ENCODE results near the gene LSS.

The LSS gene

GRCh38 chr21:46265736-46266525 lies 37.4 kb upstream of the LSS start:
- H3K4me3 ChIP-seq (ENCODE audit: low read depth, low read length), result no peak overlapping the region
- no peak for TF ChIP-seq MAX (IDR thresholded peaks at IDR 0.05; ENCODE audit: low read depth, low read length)
- no peak for TF ChIP-seq POLR2A (IDR thresholded peaks at IDR 0.05; ENCODE audit: extremely low read depth, insufficient read length)
- TF ChIP-seq, protein P1, sequence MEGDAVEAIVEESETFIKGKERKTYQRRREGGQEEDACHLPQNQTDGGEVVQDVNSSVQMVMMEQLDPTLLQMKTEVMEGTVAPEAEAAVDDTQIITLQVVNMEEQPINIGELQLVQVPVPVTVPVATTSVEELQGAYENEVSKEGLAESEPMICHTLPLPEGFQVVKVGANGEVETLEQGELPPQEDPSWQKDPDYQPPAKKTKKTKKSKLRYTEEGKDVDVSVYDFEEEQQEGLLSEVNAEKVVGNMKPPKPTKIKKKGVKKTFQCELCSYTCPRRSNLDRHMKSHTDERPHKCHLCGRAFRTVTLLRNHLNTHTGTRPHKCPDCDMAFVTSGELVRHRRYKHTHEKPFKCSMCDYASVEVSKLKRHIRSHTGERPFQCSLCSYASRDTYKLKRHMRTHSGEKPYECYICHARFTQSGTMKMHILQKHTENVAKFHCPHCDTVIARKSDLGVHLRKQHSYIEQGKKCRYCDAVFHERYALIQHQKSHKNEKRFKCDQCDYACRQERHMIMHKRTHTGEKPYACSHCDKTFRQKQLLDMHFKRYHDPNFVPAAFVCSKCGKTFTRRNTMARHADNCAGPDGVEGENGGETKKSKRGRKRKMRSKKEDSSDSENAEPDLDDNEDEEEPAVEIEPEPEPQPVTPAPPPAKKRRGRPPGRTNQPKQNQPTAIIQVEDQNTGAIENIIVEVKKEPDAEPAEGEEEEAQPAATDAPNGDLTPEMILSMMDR (IDR thresholded peaks at IDR 0.05; ENCODE audit: low read depth, low read length), result no peak
- no peak for TF ChIP-seq MYC (IDR thresholded peaks at IDR 0.05; ENCODE audit: low read depth, low read length)
- DNase-seq (ENCODE audit: low read depth), result no peak

DNA sequence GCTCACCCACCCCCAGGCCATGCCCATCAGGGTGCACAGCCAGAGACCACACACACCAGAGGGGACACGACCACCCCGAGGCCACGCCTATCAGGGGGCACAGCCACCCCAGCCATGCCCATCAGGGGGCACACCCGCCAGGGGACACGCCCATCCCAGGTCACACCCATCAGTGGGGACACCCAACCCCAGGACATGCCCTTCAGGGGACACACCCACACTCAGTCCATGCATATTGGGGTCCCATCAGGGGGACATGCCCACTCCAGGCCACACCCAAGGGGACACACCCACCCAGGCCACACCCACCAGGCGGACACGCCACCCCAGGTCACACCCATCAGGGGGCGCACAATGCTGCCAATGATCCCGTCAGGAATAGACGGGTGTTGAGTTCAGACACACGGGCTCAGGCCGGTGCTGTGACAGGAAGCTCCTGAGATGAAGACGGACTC lies 36.1 kb upstream of the LSS start:
- TF ChIP-seq POLR2A (IDR thresholded peaks at IDR 0.05; ENCODE audit: extremely low read depth, insufficient read length), result no peak
- peak; percentile 17 for DNase-seq (ENCODE audit: low read depth)
- no peak overlapping the region for H3K4me3 ChIP-seq (ENCODE audit: low read depth, low read length)

GRCh38 chr21:46264046-46264689 lies 35.6 kb upstream of the LSS start:
- no peak for TF ChIP-seq POLR2A (IDR thresholded peaks at IDR 0.05; ENCODE audit: extremely low read depth, insufficient read length)
- no peak overlapping the region for H3K4me3 ChIP-seq (ENCODE audit: low read depth, low read length)
- DNase-seq (ENCODE audit: low read depth), result no peak

- DNase-seq (ENCODE audit: low read depth), result no peak
- H3K4me3 ChIP-seq (ENCODE audit: low read depth, low read length), result no peak overlapping the region
- TF ChIP-seq POLR2A (IDR thresholded peaks at IDR 0.05; ENCODE audit: extremely low read depth, insufficient read length) (no peak), MAX (IDR thresholded peaks at IDR 0.05; ENCODE audit: low read depth, low read length) (no peak), MYC (IDR thresholded peaks at IDR 0.05; ENCODE audit: low read depth, low read length) (no peak)
- TF ChIP-seq, protein P1 (IDR thresholded peaks at IDR 0.05; ENCODE audit: low read depth, low read length), result no peak
Observed at GRCh38 chr21:46256501-46256994, 28.0 kb upstream of the LSS start.

DNA sequence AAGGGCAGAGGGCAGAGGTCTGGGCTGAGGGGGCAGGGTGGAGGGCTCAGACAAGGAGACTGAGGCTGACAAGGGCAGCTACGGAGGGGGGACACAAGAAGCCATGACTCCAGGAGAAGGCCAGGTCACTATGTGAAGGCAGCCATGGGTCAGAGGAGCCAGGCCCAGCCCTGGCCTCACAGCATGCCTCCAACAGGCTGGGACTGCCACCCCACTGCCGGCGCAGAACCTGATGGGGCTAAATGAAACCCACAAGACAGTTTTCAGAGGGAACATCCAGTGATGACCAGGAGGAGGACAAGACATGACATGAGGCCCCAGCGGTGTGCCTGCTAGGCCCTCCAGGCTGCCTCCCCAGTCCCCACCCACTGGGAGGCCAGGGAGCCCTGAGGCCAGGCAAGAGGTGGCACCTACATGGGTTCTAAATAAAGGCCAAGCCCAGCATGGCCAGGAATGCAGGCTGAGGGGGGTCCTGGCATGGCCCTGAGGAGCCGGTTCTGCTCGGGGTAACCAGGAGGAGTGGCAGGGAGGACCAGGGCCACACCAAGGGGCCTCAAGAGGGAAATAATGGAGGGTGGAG lies 27.3 kb upstream of the LSS start:
- DNase-seq (ENCODE audit: low read depth), result no peak
- no peak overlapping the region for H3K4me3 ChIP-seq (ENCODE audit: low read depth, low read length)
- TF ChIP-seq, protein P1 (IDR thresholded peaks at IDR 0.05; ENCODE audit: low read depth, low read length), result no peak
- TF ChIP-seq POLR2A (IDR thresholded peaks at IDR 0.05; ENCODE audit: extremely low read depth, insufficient read length) (no peak), MYC (IDR thresholded peaks at IDR 0.05; ENCODE audit: low read depth, low read length) (no peak), MAX (IDR thresholded peaks at IDR 0.05; ENCODE audit: low read depth, low read length) (no peak)

- no peak for TF ChIP-seq MYC (IDR thresholded peaks at IDR 0.05; ENCODE audit: low read depth, low read length)
- TF ChIP-seq MAX (IDR thresholded peaks at IDR 0.05; ENCODE audit: low read depth, low read length), result no peak
- no peak for TF ChIP-seq POLR2A (IDR thresholded peaks at IDR 0.05; ENCODE audit: extremely low read depth, insufficient read length)
- TF ChIP-seq, protein P1 (IDR thresholded peaks at IDR 0.05; ENCODE audit: low read depth, low read length), result no peak
- no peak for DNase-seq (ENCODE audit: low read depth)
- H3K4me3 ChIP-seq (ENCODE audit: low read depth, low read length), result no peak overlapping the region
Observed at GRCh38 chr21:46255166-46255565, 26.6 kb upstream of the LSS start.

Measured in NB4 (cell line).